Measurements from ENCODE around the gene LMBR1L.

LMBR1L gene

GRCh38 chr12:49088150-49088931 lies 22.3 kb downstream of the LMBR1L start:
- no peak overlapping the region for H3K4me3 ChIP-seq (ENCODE audit: low read length)
- peak; percentile 81 for DNase-seq (ENCODE audit: low read depth)
- peak; percentile 86 for TF ChIP-seq CTCF (conservative IDR thresholded peaks at IDR 0.05; ENCODE audit: low read length)

GRCh38 chr12:49086116-49086515 lies 24.5 kb downstream of the LMBR1L start:
- peak; percentile 50 for DNase-seq (ENCODE audit: low read depth)
- no peak overlapping the region for H3K4me3 ChIP-seq (ENCODE audit: low read length)
- TF ChIP-seq CTCF (conservative IDR thresholded peaks at IDR 0.05; ENCODE audit: low read length) = no peak

GRCh38 chr12:49084438-49084837 lies 26.2 kb downstream of the LMBR1L start:
- H3K4me3 ChIP-seq (ENCODE audit: low read length) = no peak overlapping the region
- no peak for DNase-seq (ENCODE audit: low read depth)
- no peak for TF ChIP-seq CTCF (conservative IDR thresholded peaks at IDR 0.05; ENCODE audit: low read length)

- H3K4me3 ChIP-seq (ENCODE audit: low read length) = no peak overlapping the region
- no peak for DNase-seq (ENCODE audit: low read depth)
- TF ChIP-seq CTCF (conservative IDR thresholded peaks at IDR 0.05; ENCODE audit: low read length) = no peak
Observed at GRCh38 chr12:49079793-49080192, 30.9 kb downstream of the LMBR1L start.

- DNase-seq (ENCODE audit: low read depth) = no peak
- no peak for TF ChIP-seq CTCF (conservative IDR thresholded peaks at IDR 0.05; ENCODE audit: low read length)
- H3K4me3 ChIP-seq (ENCODE audit: low read length) = no peak overlapping the region
Observed at GRCh38 chr12:49070971-49071370, 39.7 kb downstream of the LMBR1L start.

GRCh38 chr12:49069507-49070346 lies 40.9 kb downstream of the LMBR1L start, which contains the start of gene RHEBL1:
RHEBL1 (minus strand) TSS chr12:49069979; CDS start chr12:49069785, 194 bp downstream.
- TF ChIP-seq CTCF (conservative IDR thresholded peaks at IDR 0.05; ENCODE audit: low read length) = peak; percentile 15; the same call in 1 of the 2 replicates
- peak within 1 kb of the TSS; percentile 91 for H3K4me3 ChIP-seq (ENCODE audit: low read length)
- peak; percentile 93 for DNase-seq (ENCODE audit: low read depth)

Measured in AG10803 (cell line).